ENCODE results near the gene PMVK. TPM values are rescaled to one million over a fixed set of nuclear protein-coding genes. Genes with fewer than 3 reads are reported as not detected.

PMVK gene
- total RNA-seq, 1 experiment from 2014 or later: 24.0 TPM

DNA sequence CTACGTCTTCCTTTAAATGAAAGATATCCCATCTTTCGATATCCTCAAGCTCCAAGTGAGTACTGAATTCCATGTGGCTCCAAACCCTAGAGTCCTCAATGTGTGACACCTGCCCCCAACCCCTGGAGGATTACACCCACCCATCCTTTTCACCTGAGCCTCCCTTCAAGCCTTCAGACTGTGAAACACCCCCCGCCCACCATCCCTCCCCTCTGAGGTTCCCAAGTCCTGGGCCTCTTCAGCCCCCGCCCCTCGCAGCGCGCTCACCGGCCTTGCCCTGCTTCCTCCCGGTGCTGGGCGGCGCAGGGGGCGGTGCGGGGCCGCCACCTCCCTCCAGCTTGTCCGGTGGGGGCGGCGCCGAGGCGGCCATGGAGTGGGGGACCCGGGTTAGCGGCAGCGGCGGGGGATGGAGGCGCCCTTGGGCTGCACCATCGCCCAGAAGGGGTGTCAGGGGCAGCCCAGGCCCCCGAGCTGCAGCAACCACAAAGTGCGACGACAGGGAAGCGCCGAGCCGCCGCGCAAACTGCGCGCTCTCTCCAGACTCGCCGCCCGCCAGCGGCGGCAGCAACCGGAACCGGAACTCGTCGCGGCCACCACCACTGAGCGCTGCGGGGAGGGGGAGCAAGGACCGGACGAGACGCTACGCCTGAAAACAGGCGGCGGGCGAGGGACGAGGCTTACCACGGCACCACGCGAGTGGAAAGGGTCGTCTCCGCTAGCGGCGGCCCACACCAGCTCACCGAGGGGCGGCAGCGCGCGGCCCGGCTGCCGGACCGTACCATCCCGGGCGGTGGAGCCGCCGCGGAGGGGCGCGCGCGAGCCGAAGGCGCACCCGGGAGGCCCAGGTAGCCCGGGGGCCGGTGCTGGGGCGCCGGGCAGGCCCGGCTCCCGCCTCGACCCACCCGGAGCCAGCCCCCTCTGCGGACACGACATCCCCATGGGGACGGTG is 25.0 kb upstream of the PMVK start, which contains the start of gene PYGO2:
Gene PYGO2, minus strand, starts transcription at position 576 of the 949 bp plus-strand sequence. Its CDS starts 206 bp downstream, at position 370.
- H2AFZ ChIP-seq (ENCODE audit: low read depth, low read length, poor library complexity, severe bottlenecking): no peak within 1 kb of the TSS
- ATAC-seq (peak; percentile 85), DNase-seq (ENCODE audit: low read depth, low spot score) (no peak)
- H3K79me2 ChIP-seq (ENCODE audit: insufficient read depth, low read length): peaks cover 25% of the 10 kb centered on the region
- peak within 1 kb of the TSS; percentile 64 to 80 for H3K4me3 ChIP-seq (replicated peaks in 1 of 2; ENCODE audit: low read depth in 1 of 2, low read length in 2 of 2)
- no TSS peak for BruUV-seq (replicated peaks)
- H4K20me1 ChIP-seq (ENCODE audit: insufficient read depth): no peaks in the 10 kb centered on the region
- no peaks in the 10 kb centered on the region for H3K27me3 ChIP-seq (ENCODE audit: insufficient read depth, low read length)
- H3K4me2 ChIP-seq (ENCODE audit: low read length): peak within 1 kb of the TSS; percentile 82
- H3K27ac ChIP-seq (ENCODE audit: low read depth, low read length): peak within 1 kb of the TSS; percentile 92
- no peaks in the 10 kb centered on the region for H3K9me2 ChIP-seq (ENCODE audit: insufficient read depth)
- TF ChIP-seq JUND (IDR thresholded peaks at IDR 0.05) (peak; percentile 55), POLR2A (IDR thresholded peaks at IDR 0.05; ENCODE audit: borderline replicate concordance, extremely low read depth, insufficient read depth, insufficient read length) (peak; percentile 65), TCF7L2 (IDR thresholded peaks at IDR 0.05; ENCODE audit: borderline replicate concordance, extremely low read depth, insufficient read depth, insufficient read length) (peak; percentile 61), ZFX (IDR thresholded peaks at IDR 0.05) (peak; percentile 94; the same call in 1 of the 2 replicates), POLR2AphosphoS5 (IDR thresholded peaks at IDR 0.05; ENCODE audit: low read depth, low read length) (peak; percentile 83), SRF (IDR thresholded peaks at IDR 0.05; ENCODE audit: low read depth) (no peak), SP1 (IDR thresholded peaks at IDR 0.05; ENCODE audit: low read depth) (peak; percentile 32; the same call in 1 of the 2 replicates), YY1 (IDR thresholded peaks at IDR 0.05; ENCODE audit: extremely low read depth, insufficient replicate concordance, low read depth, low read length) (peak; percentile 63), EGR1 (IDR thresholded peaks at IDR 0.05; ENCODE audit: low read depth) (no peak; the same call in 1 of the 2 replicates), SIN3A (IDR thresholded peaks at IDR 0.05; ENCODE audit: low read depth) (peak; percentile 83)
- TF ChIP-seq, protein P1, sequence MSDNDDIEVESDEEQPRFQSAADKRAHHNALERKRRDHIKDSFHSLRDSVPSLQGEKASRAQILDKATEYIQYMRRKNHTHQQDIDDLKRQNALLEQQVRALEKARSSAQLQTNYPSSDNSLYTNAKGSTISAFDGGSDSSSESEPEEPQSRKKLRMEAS (IDR thresholded peaks at IDR 0.05): peak; percentile 68
- TF ChIP-seq, protein P2, sequence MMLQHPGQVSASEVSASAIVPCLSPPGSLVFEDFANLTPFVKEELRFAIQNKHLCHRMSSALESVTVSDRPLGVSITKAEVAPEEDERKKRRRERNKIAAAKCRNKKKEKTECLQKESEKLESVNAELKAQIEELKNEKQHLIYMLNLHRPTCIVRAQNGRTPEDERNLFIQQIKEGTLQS (IDR thresholded peaks at IDR 0.05): no peak
- TF ChIP-seq, protein P3, sequence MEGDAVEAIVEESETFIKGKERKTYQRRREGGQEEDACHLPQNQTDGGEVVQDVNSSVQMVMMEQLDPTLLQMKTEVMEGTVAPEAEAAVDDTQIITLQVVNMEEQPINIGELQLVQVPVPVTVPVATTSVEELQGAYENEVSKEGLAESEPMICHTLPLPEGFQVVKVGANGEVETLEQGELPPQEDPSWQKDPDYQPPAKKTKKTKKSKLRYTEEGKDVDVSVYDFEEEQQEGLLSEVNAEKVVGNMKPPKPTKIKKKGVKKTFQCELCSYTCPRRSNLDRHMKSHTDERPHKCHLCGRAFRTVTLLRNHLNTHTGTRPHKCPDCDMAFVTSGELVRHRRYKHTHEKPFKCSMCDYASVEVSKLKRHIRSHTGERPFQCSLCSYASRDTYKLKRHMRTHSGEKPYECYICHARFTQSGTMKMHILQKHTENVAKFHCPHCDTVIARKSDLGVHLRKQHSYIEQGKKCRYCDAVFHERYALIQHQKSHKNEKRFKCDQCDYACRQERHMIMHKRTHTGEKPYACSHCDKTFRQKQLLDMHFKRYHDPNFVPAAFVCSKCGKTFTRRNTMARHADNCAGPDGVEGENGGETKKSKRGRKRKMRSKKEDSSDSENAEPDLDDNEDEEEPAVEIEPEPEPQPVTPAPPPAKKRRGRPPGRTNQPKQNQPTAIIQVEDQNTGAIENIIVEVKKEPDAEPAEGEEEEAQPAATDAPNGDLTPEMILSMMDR (IDR thresholded peaks at IDR 0.05 in 2 of 3, conservative IDR thresholded peaks at IDR 0.05 in 1 of 3; ENCODE audit: borderline replicate concordance in 1 of 3, insufficient read depth in 1 of 3, low read depth in 2 of 3, low read length in 2 of 3): peak in 2 of 3 experiments; percentile 32 to 54; a peak in 3 of 6 replicates
- peaks cover 20 to 41% of the 10 kb centered on the region in 2 experiments; a peak in 3 of 4 replicates for H3K36me3 ChIP-seq (ENCODE audit: control insufficient read depth in 1 of 2, insufficient read depth in 2 of 2, low read length in 2 of 2)
- POLR2A ChIA-PET: interaction anchor here (0.5 to 2.4 kb wide), 6 partner anchors 11 to 412 kb away, joined by 3 to 38 read pairs (median 3); partner anchors contain the start of genes CKS1B, KCNN3, LENEP and SHC1
- peaks cover 20 to 50% of the 10 kb centered on the region in 2 experiments for H3K4me1 ChIP-seq (ENCODE audit: control insufficient read depth in 1 of 2, insufficient read depth in 2 of 2, low read length in 2 of 2)
- peak within 1 kb of the TSS; percentile 78 for H3K9ac ChIP-seq (ENCODE audit: low read length)
- CTCF ChIA-PET: interaction anchor here (1.0 to 2.5 kb wide), 4 partner anchors 9 to 402 kb away, joined by 3 to 15 read pairs (median 8); partner anchors contain the start of gene SHC1
- no peaks in the 10 kb centered on the region for H3K9me3 ChIP-seq (ENCODE audit: control insufficient read depth in 1 of 2, insufficient read depth in 1 of 2, low read depth in 1 of 2, low read length in 2 of 2)
- RAD21 ChIA-PET (ENCODE audit: low non-redundant PET in 1 of 2, low total read pairs in 2 of 2, uncharacterized antibody in 2 of 2, unreplicated experiment in 2 of 2): interaction anchor here (1.1 to 1.2 kb wide), 2 partner anchors 34 to 38 kb away, joined by 4 to 5 read pairs; no protein-coding TSS in a partner anchor
- intact Hi-C loops (cut with micrococcal nuclease): loop anchor here (5.0 kb wide), 1 partner anchor 36 kb away; no protein-coding TSS in a partner anchor

All from HCT116 (cell line).